Measurements from ENCODE around the gene MRPL47.

- TF ChIP-seq POLR2AphosphoS5 (IDR thresholded peaks at IDR 0.05; ENCODE audit: low read depth, low read length), result no peak
- TF ChIP-seq TAF1 (IDR thresholded peaks at IDR 0.05; ENCODE audit: borderline replicate concordance, low read depth, low read length), result no peak
- TF ChIP-seq POLR2A (IDR thresholded peaks at IDR 0.05; ENCODE audit: low read depth, low read length), result no peak
Measured at GRCh38 chr3:179603321-179603720, 1.1 kb downstream of the MRPL47 start.
